K562 (cell line): ENCODE results near the gene MYO3A. TPM values are rescaled to one million over a fixed set of nuclear protein-coding genes. Genes with fewer than 3 reads are reported as not detected.

Experiments
- ATAC-seq: fragments of 200-7000 bp; cut with Tn5 transposase; 3 replicates; pipeline ENCODE4 v1.9.1; 2020; ENCODE audit warnings: moderate library complexity
- BruUV-seq: library from RNA; stranded (reverse); fragments of 400-500 nt; replicated peaks from 2 replicates; lab custom pipeline; 2021; lab: Mats Ljungman, UMichigan
- CTCF ChIA-PET: fragments of 300-600 bp; formaldehyde crosslinking; extraction: SDS; loops from one replicate; lab custom pipeline; 2021; ENCODE audit warnings: low intra/inter-chr PET ratio; lab: Yijun Ruan, JAX
- POLR2A ChIA-PET: fragments of 300-600, 350-650 bp; sonication (Branson Sonifier 250); formaldehyde crosslinking; extraction: SDS; loops from one replicate; lab custom pipeline; 2021; ENCODE audit warnings: antibody characterized with exemption, inconsistent platforms; lab: Yijun Ruan, JAX
- DNase-seq, 4 experiments: peaks; one replicate each; pipeline versions ENCODE4 v3.0.0 to v3.0.0-alpha.2; 2011 to 2018; ENCODE audit warnings: low spot score in 3 of 4, mixed read lengths in 3 of 4; ENCODE audit errors: extremely low read depth in 1 of 4
- FAIRE-seq: peaks from 2 replicates; lab custom pipeline; 2011; peaks lifted over from hg19 to GRCh38; lab: Jason Lieb, UNC
- H2AFZ ChIP-seq: 2 replicates; pipeline ENCODE4 v1.6.0; 2011; ENCODE audit warnings: low read depth, low read length, control low read depth, inconsistent platforms
- H3K27ac ChIP-seq: fragments of 200-600 bp; 3 replicates; pipeline ENCODE4 v1.8.0; 2011; ENCODE audit warnings: low read depth, mild to moderate bottlenecking, control low read depth, inconsistent platforms, low read length, moderate library complexity, mixed read lengths; ENCODE audit errors: extremely low read depth
- H3K27me3 ChIP-seq, 2 experiments: fragments of 300-600 bp in 1 of 2; 2 replicates in 1 of 2; 3 replicates in 1 of 2; pipeline versions ENCODE4 v1.6.0 to v1.8.0; 2011; ENCODE audit warnings: inconsistent platforms in 2 of 2, low read length in 2 of 2, mild to moderate bottlenecking in 1 of 2, mixed read lengths in 1 of 2, moderate library complexity in 1 of 2; ENCODE audit not compliant: control insufficient read depth in 2 of 2, insufficient read depth in 2 of 2
- H3K36me3 ChIP-seq: fragments of 300-600 bp; 3 replicates; pipeline ENCODE4 v1.8.0; 2011; ENCODE audit warnings: mild to moderate bottlenecking, low read length, inconsistent platforms; ENCODE audit not compliant: control insufficient read depth, insufficient read depth
- H3K4me1 ChIP-seq, 2 experiments: fragments of 200-600 bp in 1 of 2; replicated peaks in 1 of 2; 2 replicates in 1 of 2; 3 replicates in 1 of 2; pipeline versions ENCODE4 v1.5.1 to v1.8.0; 2011; ENCODE audit warnings: inconsistent platforms in 2 of 2, low read length in 2 of 2, mild to moderate bottlenecking in 1 of 2, mixed read lengths in 1 of 2, moderate library complexity in 1 of 2; ENCODE audit not compliant: control insufficient read depth in 2 of 2, insufficient read depth in 2 of 2
- H3K4me2 ChIP-seq: 2 replicates; pipeline ENCODE4 v1.6.1; 2011; ENCODE audit warnings: low read length, control low read depth, inconsistent platforms, mixed read lengths; ENCODE audit not compliant: insufficient read depth
- H3K4me3 ChIP-seq: fragments of 200-600 bp; sonication (generic), shearing (Covaris generic); 2 replicates; pipeline ENCODE4 v1.5.1; 2016; ENCODE audit warnings: control low read depth, inconsistent platforms
- H3K79me2 ChIP-seq: fragments of 200-600 bp; 3 replicates; pipeline ENCODE4 v1.8.0; 2011; ENCODE audit warnings: low read length, inconsistent platforms; ENCODE audit not compliant: control insufficient read depth, insufficient read depth
- H3K9ac ChIP-seq, 2 experiments: 2 replicates each; pipeline versions ENCODE4 v1.6.0 to v1.6.1; 2011; ENCODE audit warnings: low read depth in 2 of 2, low read length in 2 of 2, control low read depth in 1 of 2, inconsistent platforms in 1 of 2, mild to moderate bottlenecking in 1 of 2, mixed read lengths in 1 of 2; ENCODE audit not compliant: insufficient read depth in 1 of 2
- H3K9me1 ChIP-seq: one replicate; pipeline ENCODE4 v1.6.0; 2011; ENCODE audit warnings: inconsistent platforms, mild to moderate bottlenecking, low read length, moderate library complexity; ENCODE audit not compliant: control insufficient read depth, insufficient read depth
- H3K9me3 ChIP-seq: replicated peaks from 2 replicates; pipeline ENCODE4 v1.5.1; 2011; ENCODE audit warnings: low read depth, low read length, inconsistent platforms; ENCODE audit not compliant: control insufficient read depth, insufficient read depth
- H4K20me1 ChIP-seq: replicated peaks from 2 replicates; pipeline ENCODE4 v1.6.1; 2011; ENCODE audit warnings: low read length, inconsistent platforms, mixed read lengths; ENCODE audit not compliant: control insufficient read depth, insufficient read depth
- ATF1 ChIP-seq, 2 experiments: fragments of 450-650 bp in 1 of 2; IDR thresholded peaks; 2 replicates each; pipeline ENCODE4 v1.6.1; 2016; ENCODE audit warnings: missing compliant biosample characterization in 1 of 2, missing genetic modification characterization in 1 of 2
- CHD1 ChIP-seq: fragments of 200-600 bp; sonication (generic); IDR thresholded peaks from one replicate; pipeline ENCODE4 v1.6.1; 2012; ENCODE audit warnings: mild to moderate bottlenecking, moderate library complexity, low read length, inconsistent platforms
- NR2C2 ChIP-seq, 2 experiments: fragments of 200-800 bp in 1 of 2; sonication (Bioruptor generic) in 1 of 2; sonication (generic) in 1 of 2; formaldehyde crosslinking in 1 of 2; IDR thresholded peaks; 2 replicates each; pipeline versions ENCODE4 v1.6.1 to v1.8.0; 2016 to 2022; ENCODE audit warnings: mild to moderate bottlenecking in 1 of 2, missing compliant biosample characterization in 1 of 2, missing genetic modification characterization in 1 of 2, missing genetic modification reagents in 1 of 2
- RAD51 ChIP-seq: fragments of 450-650 bp; IDR thresholded peaks from 2 replicates; pipeline ENCODE4 v1.7.1; 2016; ENCODE audit warnings: low read depth, mild to moderate bottlenecking, borderline replicate concordance
- WGBS: fragments of 100-300 bp; shearing (Covaris generic); methylation state at CpG from one replicate; pipeline ENCODE4 v1.1.6; 2016; ENCODE audit warnings: low coverage, mixed read lengths; ENCODE audit not compliant: insufficient coverage; ENCODE audit errors: missing lambda C conversion rate; 5-methylcytosine and 5-hydroxymethylcytosine counted together
- in situ Hi-C: fragments of 300-500 bp; cut with MboI; formaldehyde crosslinking; loops from 4 replicates; pipeline ENCODE4 v1.15.0; 2018; ENCODE audit warnings: inconsistent platforms, mixed read lengths
- intact Hi-C: fragments of 100-400 bp; cut with micrococcal nuclease; formaldehyde crosslinking; loops from 2 replicates; pipeline ENCODE4 v1.14.2; 2022
- polyA plus RNA-seq, 8 experiments: library from polyadenylated mRNA; depleted of rRNA in 4 of 8; stranded (reverse) in 5 of 8; unstranded in 3 of 8; fragments of >200 nt; fragmentation: Nextera tagmentation in 2 of 8; fragmentation: Illumina TruSeq in 1 of 8; extraction: Ambion mirVana in 2 of 8; extraction: Trizol in 1 of 8; gene quantifications; 2 replicates each; pipeline versions ENCODE4 v1.2.1 to v1.2.3, GENCODE V29; 2011 to 2014; ENCODE audit warnings: inconsistent platforms in 1 of 8, missing spikeins in 1 of 8
- total RNA-seq, 7 experiments: library from RNA; depleted of rRNA in 6 of 7; stranded (reverse); fragments of >200 nt in 6 of 7; fragmentation: Illumina TruSeq in 2 of 7; extraction: Trizol in 2 of 7; gene quantifications; 2 replicates each; pipeline versions ENCODE4 v1.2.1 to v1.2.3, GENCODE V29; 2011 to 2021; ENCODE audit warnings: low replicate concordance in 1 of 7
- TF ChIP-seq, protein P1 (sequence below): fragments of 450-650 bp; IDR thresholded peaks from 2 replicates; pipeline ENCODE4 v1.6.1; 2016

Gene MYO3A
- total and polyA plus RNA-seq, 9 of the 15 experiments (the other 6 are each of a cell fraction or from before 2014, with no cell fraction given), result not detected

DNA sequence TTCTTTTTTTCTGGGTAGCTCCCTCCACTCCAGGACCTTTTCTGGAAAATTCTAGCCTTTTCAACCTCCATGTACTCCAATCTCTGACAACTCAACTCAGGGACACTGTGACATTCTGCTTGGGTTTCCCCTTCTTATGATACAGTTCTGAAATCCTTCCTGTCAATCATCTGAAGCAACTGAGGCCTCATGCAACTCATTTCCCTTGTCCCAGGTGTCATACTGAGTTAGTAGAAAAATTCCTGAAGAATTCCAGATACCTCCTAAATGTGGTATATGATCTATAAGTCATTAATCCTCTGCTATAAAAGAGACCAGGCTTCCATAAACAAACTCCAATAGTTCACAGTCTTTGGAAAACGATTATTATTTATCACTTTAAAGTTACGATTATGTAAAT, 43.0 kb upstream of the MYO3A start:
- no peak for ATAC-seq
- Histone ChIP-seq H3K36me3 (no peaks in the 10 kb centered on the region), H3K4me1 (no peaks in the 10 kb centered on the region)
- CTCF ChIA-PET, result no interaction called here
- in situ Hi-C loops, result no loop called here
- no TSS peak for BruUV-seq
- TF ChIP-seq CHD1 (no peak), NR2C2 (CRISPR knock-in tag; IDR thresholded peaks at IDR 0.05) (no peak), NR2C2 (tag; IDR thresholded peaks at IDR 0.05) (no peak), RAD51 (no peak), ATF1 (CRISPR knock-in tag; IDR thresholded peaks at IDR 0.05) (no peak), ATF1 (tag; IDR thresholded peaks at IDR 0.05) (no peak)
- TF ChIP-seq, protein P1, sequence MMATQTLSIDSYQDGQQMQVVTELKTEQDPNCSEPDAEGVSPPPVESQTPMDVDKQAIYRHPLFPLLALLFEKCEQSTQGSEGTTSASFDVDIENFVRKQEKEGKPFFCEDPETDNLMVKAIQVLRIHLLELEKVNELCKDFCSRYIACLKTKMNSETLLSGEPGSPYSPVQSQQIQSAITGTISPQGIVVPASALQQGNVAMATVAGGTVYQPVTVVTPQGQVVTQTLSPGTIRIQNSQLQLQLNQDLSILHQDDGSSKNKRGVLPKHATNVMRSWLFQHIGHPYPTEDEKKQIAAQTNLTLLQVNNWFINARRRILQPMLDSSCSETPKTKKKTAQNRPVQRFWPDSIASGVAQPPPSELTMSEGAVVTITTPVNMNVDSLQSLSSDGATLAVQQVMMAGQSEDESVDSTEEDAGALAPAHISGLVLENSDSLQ, result no peak
- TF ChIP-seq, all 486 proteins: peak for 0
- Histone ChIP-seq H3K4me2 (no peak overlapping the region), H4K20me1 (no peaks in the 10 kb centered on the region), H3K9me1 (no peaks in the 10 kb centered on the region), H3K9ac (no peak overlapping the region), H2AFZ (no peak overlapping the region), H3K9me3 (no peaks in the 10 kb centered on the region), H3K4me3 (no peak overlapping the region), H3K79me2 (no peaks in the 10 kb centered on the region), H3K27me3 (no peaks in the 10 kb centered on the region), H3K27ac (no peak overlapping the region)
- intact Hi-C loops, result no loop called here
- FAIRE-seq (no peak), DNase-seq (no peak)
- POLR2A ChIA-PET, result no interaction called here
- WGBS, result 3% methylated on average over 2 of the region's 2 CpGs
